ENCODE results near the gene ARMC5. TPM values are rescaled to one million over a fixed set of nuclear protein-coding genes. Genes with fewer than 3 reads are reported as not detected.
A peak's percentile ranks its signal among the peaks of the same experiment; 100 is the strongest.

Gene ARMC5
- total RNA-seq, 1 donor from 2014 or later = 4.2 TPM

DNA sequence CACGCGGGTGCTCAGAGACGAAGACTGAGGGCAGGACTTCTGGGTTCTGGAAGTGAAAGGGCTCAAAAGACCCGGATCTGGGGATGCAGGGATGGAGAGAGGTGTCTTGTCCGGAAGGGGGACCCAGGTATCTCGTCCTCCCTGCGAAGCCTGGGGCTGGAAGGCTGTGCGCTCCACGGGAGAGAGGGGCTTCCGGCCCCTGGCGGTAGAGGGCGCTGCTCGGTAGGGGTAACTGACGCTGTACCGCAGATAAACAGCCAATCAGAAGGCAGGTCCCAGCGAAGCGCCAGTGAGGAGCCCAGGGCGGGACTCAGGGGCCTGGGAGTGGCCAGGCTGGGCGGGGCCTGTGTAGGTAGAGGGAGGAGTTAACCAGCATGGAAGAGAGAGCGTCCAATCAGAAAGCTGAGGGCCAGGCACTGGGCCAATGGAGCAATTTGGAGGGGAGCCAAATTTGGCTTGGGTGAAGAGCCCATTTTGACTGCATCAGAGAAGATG, 13.5 kb downstream of the ARMC5 start:
- H3K36me3 ChIP-seq (ENCODE audit: control insufficient read depth, insufficient read depth, low read length) = peaks cover 20% of the 10 kb centered on the region
- H3K27me3 ChIP-seq (ENCODE audit: control insufficient read depth, insufficient read depth, low read length) = no peaks in the 10 kb centered on the region
- TF ChIP-seq, protein P1, sequence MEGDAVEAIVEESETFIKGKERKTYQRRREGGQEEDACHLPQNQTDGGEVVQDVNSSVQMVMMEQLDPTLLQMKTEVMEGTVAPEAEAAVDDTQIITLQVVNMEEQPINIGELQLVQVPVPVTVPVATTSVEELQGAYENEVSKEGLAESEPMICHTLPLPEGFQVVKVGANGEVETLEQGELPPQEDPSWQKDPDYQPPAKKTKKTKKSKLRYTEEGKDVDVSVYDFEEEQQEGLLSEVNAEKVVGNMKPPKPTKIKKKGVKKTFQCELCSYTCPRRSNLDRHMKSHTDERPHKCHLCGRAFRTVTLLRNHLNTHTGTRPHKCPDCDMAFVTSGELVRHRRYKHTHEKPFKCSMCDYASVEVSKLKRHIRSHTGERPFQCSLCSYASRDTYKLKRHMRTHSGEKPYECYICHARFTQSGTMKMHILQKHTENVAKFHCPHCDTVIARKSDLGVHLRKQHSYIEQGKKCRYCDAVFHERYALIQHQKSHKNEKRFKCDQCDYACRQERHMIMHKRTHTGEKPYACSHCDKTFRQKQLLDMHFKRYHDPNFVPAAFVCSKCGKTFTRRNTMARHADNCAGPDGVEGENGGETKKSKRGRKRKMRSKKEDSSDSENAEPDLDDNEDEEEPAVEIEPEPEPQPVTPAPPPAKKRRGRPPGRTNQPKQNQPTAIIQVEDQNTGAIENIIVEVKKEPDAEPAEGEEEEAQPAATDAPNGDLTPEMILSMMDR (IDR thresholded peaks at IDR 0.05; ENCODE audit: insufficient read depth, low read length, severe bottlenecking) = peak; percentile 76
- FAIRE-seq (peak; percentile 64), DNase-seq (ENCODE audit: low read depth) (peak; percentile 80)
- peak overlapping the region; percentile 69 for H3K4me3 ChIP-seq (ENCODE audit: low read depth, low read length)

GRCh38 chr16:31473264-31473984, 14.1 kb downstream of the ARMC5 start:
- TF ChIP-seq, protein P1 (IDR thresholded peaks at IDR 0.05; ENCODE audit: insufficient read depth, low read length, severe bottlenecking) = no peak
- H3K36me3 ChIP-seq (ENCODE audit: control insufficient read depth, insufficient read depth, low read length) = peaks cover 23% of the 10 kb centered on the region
- DNase-seq (ENCODE audit: low read depth) (no peak), FAIRE-seq (no peak)
- no peaks in the 10 kb centered on the region for H3K27me3 ChIP-seq (ENCODE audit: control insufficient read depth, insufficient read depth, low read length)
- H3K4me3 ChIP-seq (ENCODE audit: low read depth, low read length) = no peak overlapping the region

- no peak overlapping the region for H3K4me3 ChIP-seq (ENCODE audit: low read depth, low read length)
- H3K27me3 ChIP-seq (ENCODE audit: control insufficient read depth, insufficient read depth, low read length) = no peaks in the 10 kb centered on the region
- TF ChIP-seq, protein P1 (IDR thresholded peaks at IDR 0.05; ENCODE audit: insufficient read depth, low read length, severe bottlenecking) = no peak
- peaks cover 23% of the 10 kb centered on the region for H3K36me3 ChIP-seq (ENCODE audit: control insufficient read depth, insufficient read depth, low read length)
- DNase-seq (ENCODE audit: low read depth) = no peak
- no peak for FAIRE-seq
Observed at GRCh38 chr16:31474173-31474714, 14.9 kb downstream of the ARMC5 start.

GRCh38 chr16:31474773-31475738, 15.8 kb downstream of the ARMC5 start:
- no peak for FAIRE-seq
- no peak for DNase-seq (ENCODE audit: low read depth)
- Histone ChIP-seq H3K4me3 (ENCODE audit: low read depth, low read length) (no peak overlapping the region), H3K36me3 (ENCODE audit: control insufficient read depth, insufficient read depth, low read length) (peaks cover 23% of the 10 kb centered on the region), H3K27me3 (ENCODE audit: control insufficient read depth, insufficient read depth, low read length) (no peaks in the 10 kb centered on the region)
- TF ChIP-seq, protein P1 (IDR thresholded peaks at IDR 0.05; ENCODE audit: insufficient read depth, low read length, severe bottlenecking) = no peak

- no peak for FAIRE-seq
- peaks cover 23% of the 10 kb centered on the region for H3K36me3 ChIP-seq (ENCODE audit: control insufficient read depth, insufficient read depth, low read length)
- no peaks in the 10 kb centered on the region for H3K27me3 ChIP-seq (ENCODE audit: control insufficient read depth, insufficient read depth, low read length)
- DNase-seq (ENCODE audit: low read depth) = no peak
- no peak overlapping the region for H3K4me3 ChIP-seq (ENCODE audit: low read depth, low read length)
- TF ChIP-seq, protein P1 (IDR thresholded peaks at IDR 0.05; ENCODE audit: insufficient read depth, low read length, severe bottlenecking) = no peak
Observed at GRCh38 chr16:31475946-31476302, 16.6 kb downstream of the ARMC5 start.

Data from bronchial epithelial cell (primary cell).